Renal cortical epithelial cell (primary cell): ENCODE data around the gene SPARCL1. TPM values are rescaled to one million over a fixed set of nuclear protein-coding genes. Genes with fewer than 3 reads are reported as not detected.
"Not testable (repeated sequence)": the region's sequence is repeated elsewhere in the genome, so short reads cannot be mapped to it uniquely, and the experiment has no call there.

ENCODE experiments used
- DNase-seq: peaks from one replicate; pipeline ENCODE4 v3.0.0-alpha.2; 2011; ENCODE audit warnings: low read depth
- total RNA-seq: library from RNA; depleted of rRNA; stranded (reverse); fragments of >200 nt; gene quantifications from 2 replicates; pipeline ENCODE4 v1.2.3, GENCODE V29; 2014

Gene SPARCL1
- total RNA-seq, 1 donor from 2014 or later = 0.35 TPM

DNA sequence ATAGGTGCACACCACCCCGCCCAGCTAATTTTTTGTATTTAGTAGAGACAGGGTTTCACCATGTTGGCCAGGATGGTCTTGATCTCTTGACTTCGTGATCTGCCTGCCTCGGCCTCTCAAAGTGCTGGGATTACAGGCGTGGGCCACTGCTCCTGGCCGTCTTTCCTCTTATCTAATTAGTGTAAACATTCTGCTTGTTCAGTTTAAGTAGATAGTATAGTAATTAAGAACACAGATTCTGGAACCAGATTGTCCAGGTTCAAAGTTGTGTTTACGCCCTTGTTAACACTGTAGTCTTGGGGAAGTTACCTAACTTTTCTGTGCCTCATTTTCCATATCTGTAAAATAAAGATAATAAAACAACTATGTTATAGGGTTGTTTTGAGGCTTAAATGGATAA, 82.8 kb downstream of the SPARCL1 start:
- DNase-seq = not testable (repeated sequence)

DNA sequence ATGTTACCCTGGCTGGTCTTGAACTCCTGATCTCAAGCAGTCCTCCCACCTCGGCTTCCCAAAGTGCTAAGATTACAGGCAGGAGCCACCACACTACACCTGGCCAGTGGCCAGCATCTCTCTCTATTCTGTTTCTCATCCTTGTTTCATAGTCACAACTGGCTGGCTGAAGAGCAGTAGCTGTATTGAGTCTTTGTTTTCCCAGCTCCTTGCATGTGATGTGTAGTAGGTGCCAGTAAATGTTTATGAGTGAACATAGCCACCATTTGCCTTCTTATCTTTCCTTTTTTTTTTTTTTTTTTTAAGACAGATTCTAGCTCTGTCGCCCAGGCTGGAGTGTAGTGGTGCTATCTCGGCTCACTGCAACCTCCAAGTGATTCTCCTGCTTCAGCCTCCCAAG, 83.2 kb downstream of the SPARCL1 start:
- DNase-seq = no peak

DNA sequence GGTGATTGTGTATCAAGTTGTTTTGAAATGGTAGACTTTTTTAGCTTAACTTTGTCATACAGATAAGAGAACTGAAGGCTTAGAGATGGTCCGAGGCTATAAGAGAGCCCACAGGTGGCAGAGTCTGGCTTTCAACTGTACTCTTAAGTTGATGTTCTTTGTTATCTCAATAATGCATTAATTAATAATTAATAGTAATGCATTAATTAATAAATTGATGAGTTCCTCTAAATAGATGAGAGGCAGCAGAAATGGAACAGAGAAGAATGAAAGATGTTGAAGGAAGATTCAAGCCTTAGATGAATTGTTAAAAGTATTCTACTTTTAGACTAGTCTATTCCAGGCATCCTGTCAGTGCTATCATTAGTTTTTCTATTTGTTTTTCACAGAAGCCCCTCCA, 84.4 kb downstream of the SPARCL1 start:
- DNase-seq = no peak

DNA sequence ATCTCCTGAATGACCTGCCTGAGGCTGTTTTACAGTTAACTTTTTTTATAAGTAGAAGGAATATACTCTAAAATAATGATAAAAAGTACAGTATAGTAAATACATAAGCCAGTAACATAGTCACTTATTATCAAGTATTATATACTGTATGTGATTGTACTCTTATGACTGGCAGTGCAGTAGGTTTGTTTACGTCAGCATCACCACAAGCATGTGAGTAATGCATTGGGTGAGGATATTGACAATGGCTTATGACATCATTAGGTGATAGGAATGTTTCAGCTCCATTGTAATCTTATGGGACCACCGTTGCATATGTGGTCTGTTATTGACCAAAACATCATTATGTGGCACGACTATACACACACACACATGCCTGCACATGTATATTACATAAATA, 86.3 kb downstream of the SPARCL1 start:
- no peak for DNase-seq

DNA sequence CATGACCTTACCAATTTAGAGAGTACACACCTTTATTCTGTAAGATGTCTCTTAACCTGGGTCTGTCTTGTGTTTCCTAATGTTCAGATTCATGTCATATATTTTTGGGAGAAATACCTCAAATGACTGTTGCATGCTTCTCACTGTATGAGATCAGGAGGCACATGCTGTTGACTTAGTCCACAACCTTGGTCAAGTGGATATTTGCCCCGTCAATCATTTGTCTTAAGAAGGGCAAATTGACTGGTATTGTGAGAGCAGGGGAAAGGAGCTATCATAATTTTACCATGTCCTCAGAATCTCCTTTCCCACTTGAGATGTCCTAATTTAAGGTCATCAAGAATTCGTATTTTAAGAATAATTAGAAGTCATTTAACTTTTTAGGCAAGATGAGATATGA, 95.8 kb downstream of the SPARCL1 start:
- DNase-seq = no peak

DNA sequence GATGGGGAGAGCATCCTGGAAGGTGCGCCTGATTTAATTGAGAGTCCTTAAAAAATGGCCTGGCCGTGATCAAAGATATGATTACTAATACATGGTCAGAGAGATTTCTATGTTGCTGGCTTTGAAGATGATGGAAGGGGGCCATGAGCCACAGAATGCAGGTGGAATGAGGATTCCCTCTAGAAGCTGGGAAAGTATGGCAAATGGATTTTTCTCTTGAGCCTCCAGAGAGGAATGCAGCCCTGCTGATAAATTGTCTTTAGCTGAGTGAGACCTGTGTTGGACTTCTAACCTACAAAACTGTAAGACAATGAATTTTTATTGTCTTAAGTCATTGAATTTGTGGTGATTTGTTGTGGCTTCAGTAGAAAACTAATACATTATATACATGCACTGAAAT, 99.1 kb downstream of the SPARCL1 start:
- DNase-seq = no peak

DNA sequence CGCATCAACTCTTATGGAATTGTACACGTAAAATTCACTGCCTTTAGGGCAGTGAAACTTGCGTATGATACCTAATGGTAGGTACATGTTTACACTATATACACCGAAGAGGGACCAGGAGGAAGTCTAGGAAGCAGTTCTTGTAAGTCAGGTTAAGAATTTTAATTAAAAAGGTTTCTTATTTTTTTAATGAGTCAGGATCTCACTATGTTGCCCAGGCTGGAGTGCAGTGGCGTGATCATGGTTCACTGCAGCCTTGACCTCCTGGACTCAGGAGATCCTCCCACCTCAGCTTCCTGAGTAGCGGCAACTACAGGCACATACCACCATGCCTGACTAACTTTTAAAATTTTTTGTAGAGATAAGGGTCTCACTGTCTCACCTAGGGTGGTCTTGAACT, 100.2 kb downstream of the SPARCL1 start:
- no peak for DNase-seq

DNA sequence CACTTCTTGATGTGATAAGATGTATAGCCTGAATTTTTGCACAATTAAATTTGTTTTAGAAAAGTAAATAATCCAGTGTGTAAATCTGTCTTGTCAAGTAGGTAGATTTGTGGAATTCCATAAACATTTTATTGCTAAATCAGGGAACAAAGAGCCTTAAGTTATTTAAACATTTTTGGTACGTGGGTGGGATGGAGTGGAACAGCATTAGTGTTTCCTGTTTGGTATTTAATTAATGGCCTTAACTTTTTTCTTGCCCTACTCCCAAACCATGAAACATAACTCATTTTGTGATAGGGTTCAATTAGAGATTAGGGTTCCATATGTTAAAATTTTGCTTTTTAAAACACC, 101.7 kb downstream of the SPARCL1 start:
- DNase-seq = peak; percentile 7

DNA sequence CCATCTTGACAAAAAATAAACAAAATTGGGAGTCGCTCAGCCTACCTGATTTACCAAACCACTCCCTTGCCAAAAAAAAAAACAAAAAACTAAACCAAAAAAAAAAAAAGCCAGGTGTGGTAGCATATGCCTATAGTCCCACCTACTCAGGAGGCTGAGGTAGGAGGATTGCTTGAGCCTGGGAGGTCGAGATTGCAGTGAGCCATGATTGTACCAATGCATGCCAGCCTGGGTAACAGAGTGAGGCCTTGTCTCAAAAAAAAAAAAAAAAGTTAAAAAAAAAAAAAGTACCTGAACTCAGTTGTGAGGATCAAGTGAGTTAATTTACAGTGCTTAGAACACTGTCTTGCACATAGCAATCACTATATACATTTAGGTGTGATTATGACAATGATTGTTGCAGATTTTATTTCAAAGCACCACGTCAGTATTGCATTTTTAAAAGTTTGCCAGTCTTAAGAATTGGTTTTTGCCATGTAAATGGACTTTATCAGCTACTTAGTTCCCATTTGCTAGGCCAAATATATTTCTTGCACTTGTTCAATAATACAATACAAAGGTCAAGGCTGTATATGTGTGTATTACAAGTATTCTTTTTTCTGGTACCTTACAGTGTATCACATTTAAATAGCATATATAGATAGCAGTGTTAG, 102.2 kb downstream of the SPARCL1 start:
- no peak for DNase-seq

DNA sequence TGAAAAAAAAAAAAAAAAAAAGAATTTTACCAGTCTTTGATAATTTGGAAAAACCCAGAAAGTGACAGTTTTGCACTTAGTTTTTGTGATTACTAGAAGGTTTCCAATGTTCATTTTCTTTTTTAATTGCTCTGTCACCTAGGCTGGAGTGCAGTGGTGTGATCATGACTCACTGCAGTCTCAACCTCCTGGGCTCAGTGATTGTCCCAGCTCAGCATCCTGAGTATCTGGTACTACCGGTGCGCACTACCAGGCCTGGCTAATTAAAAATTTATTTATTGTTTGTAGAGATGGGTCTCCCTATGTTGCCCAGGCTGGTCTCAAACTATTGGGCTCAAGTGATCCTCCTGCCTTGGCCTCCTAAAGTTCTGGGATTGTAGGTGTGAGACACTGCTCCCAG, 103.5 kb downstream of the SPARCL1 start:
- DNase-seq = peak; percentile 7

DNA sequence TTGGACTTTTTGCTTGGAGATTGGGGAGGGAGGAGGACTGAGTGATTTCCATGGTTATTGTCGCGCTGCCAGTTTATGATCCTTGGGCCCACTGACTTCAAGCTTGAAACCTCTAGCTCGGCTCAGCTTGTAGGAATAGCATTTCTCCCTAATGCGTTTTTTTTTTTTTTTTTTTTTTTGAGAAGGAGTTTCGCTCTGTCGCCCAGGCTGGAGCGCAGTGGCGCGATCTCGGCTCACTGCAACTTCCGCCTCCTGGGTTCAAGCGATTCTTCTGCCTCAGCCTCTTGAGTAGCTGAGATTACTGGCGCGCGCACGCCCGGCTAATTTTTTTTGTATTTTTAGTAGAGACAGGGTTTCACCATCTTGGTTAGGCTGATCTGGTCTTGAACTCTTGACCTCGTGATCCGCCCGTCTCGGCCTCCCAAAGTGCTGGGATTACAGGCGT, 105.1 kb downstream of the SPARCL1 start:
- peak; percentile 7 for DNase-seq

Other genes with a start within 250 kb of the SPARCL1 start
- gene HSD17B13, start 206.5 kb downstream of the SPARCL1 start, total RNA-seq = 0.05 TPM in 1 of 2 replicates, not detected in the other
- 31.6 and 34.0 TPM in 2 replicates for gene HSD17B11, start 138.2 kb downstream of the SPARCL1 start, total RNA-seq
- gene NUDT9, start 106.8 kb downstream of the SPARCL1 start, total RNA-seq = 16.3 and 44.1 TPM in 2 replicates
- gene DSPP, start 79.2 kb upstream of the SPARCL1 start, total RNA-seq = not detected in 2 replicates
- gene DMP1, start 120.9 kb upstream of the SPARCL1 start, total RNA-seq = not detected in 2 replicates